ENCODE data around the gene HRCT1.

Gene HRCT1

DNA sequence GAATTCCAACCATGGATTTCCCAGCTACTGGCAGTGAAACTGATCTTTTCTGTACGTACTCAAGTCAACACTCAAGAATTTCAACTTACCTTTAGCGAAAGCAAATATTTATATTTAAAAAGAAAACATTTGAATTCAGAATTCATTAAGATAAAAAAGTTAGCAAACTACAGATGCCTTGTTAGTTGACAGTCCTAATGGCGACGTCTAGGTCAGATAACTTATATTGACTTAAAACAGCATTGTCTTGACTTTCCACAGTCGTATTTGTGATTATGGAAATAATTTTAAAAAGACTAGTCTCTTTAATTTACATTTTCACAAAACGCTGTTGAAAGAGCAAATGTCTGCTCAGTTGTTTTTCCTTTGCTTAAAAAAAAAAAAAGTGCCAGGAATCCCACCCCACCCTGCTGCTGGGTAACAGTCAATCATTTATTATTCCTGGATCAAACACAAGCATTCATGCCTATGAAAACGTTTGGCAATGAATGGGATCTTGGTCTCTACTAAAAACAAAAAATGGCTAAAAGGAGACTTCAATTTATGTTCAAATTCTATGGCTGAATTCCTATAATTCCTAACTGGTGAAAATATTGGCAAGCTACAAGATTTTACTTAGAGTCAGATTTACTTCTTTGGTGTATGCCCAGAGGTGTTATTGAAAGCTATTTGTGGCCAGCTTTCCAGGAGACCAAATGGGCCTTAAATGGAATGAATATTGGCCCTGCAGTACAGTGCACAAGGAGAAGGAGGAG, 29.9 kb downstream of the HRCT1 start:
- H3K4me1 Mint-ChIP-seq: peaks cover 8% of the 10 kb centered on the region
- H3K36me3 Mint-ChIP-seq: no peaks in the 10 kb centered on the region
- ATAC-seq (ENCODE audit: low read depth) (no peak), DNase-seq (ENCODE audit: low spot score in 2 of 2) (no peak)
- peaks cover 11% of the 10 kb centered on the region for H3K27me3 Mint-ChIP-seq
- peaks cover 4% of the 10 kb centered on the region for H3K9me3 Mint-ChIP-seq
- H3K4me3 Mint-ChIP-seq: no peak overlapping the region
- no peak overlapping the region for H3K27ac Mint-ChIP-seq

DNA sequence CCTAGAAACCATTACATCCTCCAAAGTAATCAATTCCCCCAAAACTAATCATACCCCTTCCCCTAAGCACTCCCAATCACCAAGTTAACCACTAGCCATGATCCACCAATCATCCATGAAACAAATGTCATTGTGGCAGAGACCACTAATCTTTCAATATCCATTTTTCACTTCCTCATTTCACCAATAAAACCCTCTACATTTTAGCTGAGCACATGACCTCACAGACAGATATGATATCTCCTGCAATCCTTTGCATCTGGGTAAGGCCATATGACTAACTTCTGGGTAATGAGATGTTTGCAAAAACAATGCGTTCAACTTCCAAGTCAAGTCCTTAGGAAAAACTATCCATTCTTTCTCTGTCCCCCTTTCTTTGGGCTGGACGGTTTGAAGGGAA, 31.2 kb downstream of the HRCT1 start:
- ATAC-seq (ENCODE audit: low read depth) (peak; percentile 86), DNase-seq (ENCODE audit: low spot score in 2 of 2) (no peak)
- Mint-ChIP-seq H3K4me3 (no peak overlapping the region), H3K27ac (no peak overlapping the region), H3K36me3 (no peaks in the 10 kb centered on the region), H3K9me3 (peaks cover 4% of the 10 kb centered on the region), H3K4me1 (peaks cover 8% of the 10 kb centered on the region), H3K27me3 (peaks cover 8% of the 10 kb centered on the region)

- no peaks in the 10 kb centered on the region for H3K36me3 Mint-ChIP-seq
- peaks cover 4% of the 10 kb centered on the region for H3K9me3 Mint-ChIP-seq
- no peak overlapping the region for H3K27ac Mint-ChIP-seq
- DNase-seq (ENCODE audit: low spot score in 2 of 2): no peak
- peaks cover 9% of the 10 kb centered on the region for H3K27me3 Mint-ChIP-seq
- no peak overlapping the region for H3K4me3 Mint-ChIP-seq
- ATAC-seq (ENCODE audit: low read depth): no peak
- H3K4me1 Mint-ChIP-seq: peaks cover 6% of the 10 kb centered on the region
Measured at GRCh38 chr9:35938474-35939356, 32.7 kb downstream of the HRCT1 start.

GRCh38 chr9:35939679-35940250, 33.8 kb downstream of the HRCT1 start:
- no peaks in the 10 kb centered on the region for H3K36me3 Mint-ChIP-seq
- H3K9me3 Mint-ChIP-seq: peaks cover 4% of the 10 kb centered on the region
- no peak overlapping the region for H3K4me3 Mint-ChIP-seq
- ATAC-seq (ENCODE audit: low read depth) (no peak), DNase-seq (ENCODE audit: low spot score in 2 of 2) (no peak)
- H3K27ac Mint-ChIP-seq: no peak overlapping the region
- H3K4me1 Mint-ChIP-seq: peaks cover 6% of the 10 kb centered on the region
- H3K27me3 Mint-ChIP-seq: peaks cover 8% of the 10 kb centered on the region

DNA sequence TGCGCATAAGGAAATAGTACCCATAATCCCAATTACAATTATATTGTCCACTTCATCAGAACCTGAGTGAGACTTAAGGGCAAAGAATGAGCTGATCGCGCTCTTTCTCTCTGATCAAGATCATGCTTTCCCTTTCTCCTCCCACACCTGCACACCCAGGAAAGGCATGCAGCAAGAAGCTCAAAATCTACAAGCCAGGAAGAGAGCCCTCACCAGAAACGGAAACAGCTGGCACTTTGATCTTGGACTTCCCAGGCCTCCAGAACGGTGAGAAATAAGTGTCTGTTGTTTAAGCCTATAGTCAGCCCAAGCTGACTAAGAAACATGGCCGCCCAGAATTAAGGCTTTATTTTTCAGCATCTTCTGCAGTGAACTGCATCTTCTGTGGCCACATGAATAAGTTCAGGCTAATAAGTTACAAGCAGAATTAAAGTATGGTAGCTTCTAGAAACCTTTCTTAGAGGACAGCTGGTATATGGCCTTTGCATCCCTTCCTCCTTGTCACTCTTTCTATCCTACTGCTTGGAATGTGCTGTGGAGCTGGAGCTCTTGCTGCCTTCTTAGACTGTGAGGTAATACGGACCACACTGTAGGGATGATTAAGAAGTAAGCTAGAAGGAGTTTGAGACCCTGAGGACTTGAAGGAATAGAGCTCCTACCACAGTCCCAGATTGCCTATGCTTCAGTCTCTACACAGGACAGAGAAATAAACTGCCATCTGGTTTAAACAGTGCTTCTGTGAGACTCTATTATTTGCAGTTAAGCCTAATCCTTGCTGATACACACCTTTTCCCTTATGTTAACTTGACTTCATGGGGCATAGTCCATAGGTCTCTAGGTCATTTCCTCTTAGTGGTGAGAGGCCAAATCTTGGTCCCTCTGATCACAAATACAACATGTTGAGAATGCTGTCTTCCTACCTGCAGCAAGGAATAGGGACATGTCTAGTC, 34.7 kb downstream of the HRCT1 start:
- Mint-ChIP-seq H3K9me3 (peaks cover 4% of the 10 kb centered on the region), H3K4me3 (no peak overlapping the region), H3K27ac (no peak overlapping the region), H3K36me3 (no peaks in the 10 kb centered on the region), H3K27me3 (peaks cover 9% of the 10 kb centered on the region), H3K4me1 (peaks cover 8% of the 10 kb centered on the region)
- no peak for DNase-seq (ENCODE audit: low spot score in 2 of 2)
- ATAC-seq (ENCODE audit: low read depth): peak; percentile 9

- no peak for ATAC-seq (ENCODE audit: low read depth)
- Mint-ChIP-seq H3K4me3 (no peak overlapping the region), H3K36me3 (no peaks in the 10 kb centered on the region), H3K9me3 (peaks cover 1% of the 10 kb centered on the region), H3K27ac (no peak overlapping the region), H3K27me3 (peaks cover 8% of the 10 kb centered on the region), H3K4me1 (peaks cover 6% of the 10 kb centered on the region)
- no peak for DNase-seq (ENCODE audit: low spot score in 2 of 2)
Measured at GRCh38 chr9:35942286-35942685, 36.3 kb downstream of the HRCT1 start.

- Mint-ChIP-seq H3K4me3 (no peak overlapping the region), H3K27ac (no peak overlapping the region), H3K4me1 (peaks cover 4% of the 10 kb centered on the region), H3K9me3 (no peaks in the 10 kb centered on the region), H3K36me3 (no peaks in the 10 kb centered on the region), H3K27me3 (peaks cover 11% of the 10 kb centered on the region)
- ATAC-seq (ENCODE audit: low read depth) (no peak), DNase-seq (ENCODE audit: low spot score in 2 of 2) (no peak)
Measured at GRCh38 chr9:35944173-35944572, 38.2 kb downstream of the HRCT1 start.

GRCh38 chr9:35944841-35945240, 38.8 kb downstream of the HRCT1 start:
- DNase-seq (ENCODE audit: low spot score in 2 of 2) (no peak), ATAC-seq (ENCODE audit: low read depth) (no peak)
- Mint-ChIP-seq H3K9me3 (no peaks in the 10 kb centered on the region), H3K27ac (no peak overlapping the region), H3K4me1 (peaks cover 4% of the 10 kb centered on the region), H3K4me3 (no peak overlapping the region), H3K27me3 (peaks cover 13% of the 10 kb centered on the region), H3K36me3 (no peaks in the 10 kb centered on the region)

DNA sequence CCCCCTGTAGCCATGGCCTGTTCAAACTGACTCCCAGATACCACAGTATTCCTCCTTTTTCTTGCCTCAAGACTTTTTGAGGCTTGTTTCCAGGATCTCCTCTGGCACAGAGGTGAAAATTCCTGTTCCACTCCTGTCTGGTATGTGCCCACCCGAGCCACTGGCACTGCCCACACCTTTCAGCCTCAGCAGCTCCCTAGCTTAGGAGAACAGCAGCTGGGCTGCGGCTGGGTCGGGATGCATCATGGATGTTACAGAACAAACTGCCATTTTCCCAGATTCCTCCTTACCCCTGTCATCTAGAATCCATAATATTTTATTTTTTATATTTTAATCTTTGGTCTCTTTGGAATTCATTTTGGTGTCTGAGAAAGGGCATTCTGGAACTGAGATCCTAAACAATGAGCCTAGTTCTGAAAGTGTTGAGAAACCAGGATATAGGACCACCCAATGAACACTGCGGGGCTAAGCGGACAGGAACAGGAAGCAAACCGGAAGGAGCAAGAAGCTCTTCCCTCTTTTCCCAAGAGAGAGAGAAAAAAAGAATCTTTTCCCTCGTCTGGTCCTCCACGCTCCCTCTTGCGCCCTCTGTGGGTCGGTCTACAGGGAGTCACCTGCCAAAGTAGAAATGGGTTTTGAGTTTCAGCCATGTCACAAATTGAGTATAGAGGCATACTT, 39.5 kb downstream of the HRCT1 start:
- Mint-ChIP-seq H3K36me3 (no peaks in the 10 kb centered on the region), H3K4me3 (no peak overlapping the region)

DNA sequence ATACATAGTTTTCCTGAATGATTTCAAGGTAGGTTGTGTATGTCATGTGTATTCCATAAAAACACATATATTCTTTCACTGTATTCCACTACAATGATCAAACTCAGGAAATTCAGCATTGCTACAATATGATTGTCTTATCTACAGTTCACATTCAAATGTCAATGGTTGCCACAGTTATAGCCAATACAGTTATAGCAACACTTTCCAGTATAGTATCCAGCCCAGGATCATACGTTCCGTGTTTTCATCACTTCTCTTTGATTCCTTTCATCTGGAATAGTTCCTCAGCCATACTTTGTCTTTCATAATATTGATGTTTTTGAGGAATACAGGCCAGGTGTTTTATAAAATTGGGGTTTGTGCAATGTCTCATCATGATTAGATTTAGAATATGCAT, 42.4 kb downstream of the HRCT1 start:
- no peak overlapping the region for H3K27ac Mint-ChIP-seq
- no peaks in the 10 kb centered on the region for H3K36me3 Mint-ChIP-seq
- ATAC-seq (ENCODE audit: low read depth) (no peak), DNase-seq (ENCODE audit: low spot score in 2 of 2) (no peak)
- H3K27me3 Mint-ChIP-seq: peaks cover 17% of the 10 kb centered on the region
- H3K9me3 Mint-ChIP-seq: no peaks in the 10 kb centered on the region
- H3K4me1 Mint-ChIP-seq: peaks cover 4% of the 10 kb centered on the region
- no peak overlapping the region for H3K4me3 Mint-ChIP-seq

More for the DNA sequence above, 39.5 kb downstream of the HRCT1 start:
- Mint-ChIP-seq H3K27ac (no peak overlapping the region), H3K9me3 (no peaks in the 10 kb centered on the region), H3K27me3 (peaks cover 13% of the 10 kb centered on the region), H3K4me1 (peaks cover 4% of the 10 kb centered on the region)
- ATAC-seq (ENCODE audit: low read depth) (peak; percentile 69), DNase-seq (ENCODE audit: low spot score in 2 of 2) (peak; percentile 53 to 55)

DNA sequence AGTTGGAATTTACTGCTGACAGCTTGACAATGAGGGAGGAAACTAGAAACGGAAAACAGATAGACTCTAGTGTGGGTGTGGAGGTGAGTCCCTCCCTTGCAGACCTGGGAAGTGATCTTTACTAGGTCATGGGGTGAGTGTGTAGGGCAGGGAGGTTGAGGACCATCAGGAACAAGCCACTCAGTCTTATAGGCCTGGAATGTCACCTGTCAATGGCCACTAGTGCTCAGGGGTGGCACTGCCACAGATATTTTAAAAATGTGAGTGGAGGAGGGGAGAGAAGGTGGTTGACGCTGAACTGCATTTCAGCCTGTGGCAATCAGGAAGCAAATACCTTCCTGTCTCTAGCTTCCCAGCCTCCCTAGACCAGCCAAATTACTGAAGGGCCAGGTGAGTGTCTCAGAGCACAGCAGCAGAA, 42.9 kb downstream of the HRCT1 start:
- Mint-ChIP-seq H3K27me3 (peaks cover 17% of the 10 kb centered on the region), H3K36me3 (no peaks in the 10 kb centered on the region), H3K9me3 (no peaks in the 10 kb centered on the region), H3K27ac (no peak overlapping the region), H3K4me1 (peaks cover 4% of the 10 kb centered on the region), H3K4me3 (no peak overlapping the region)
- ATAC-seq (ENCODE audit: low read depth) (no peak), DNase-seq (ENCODE audit: low spot score in 2 of 2) (no peak)

DNA sequence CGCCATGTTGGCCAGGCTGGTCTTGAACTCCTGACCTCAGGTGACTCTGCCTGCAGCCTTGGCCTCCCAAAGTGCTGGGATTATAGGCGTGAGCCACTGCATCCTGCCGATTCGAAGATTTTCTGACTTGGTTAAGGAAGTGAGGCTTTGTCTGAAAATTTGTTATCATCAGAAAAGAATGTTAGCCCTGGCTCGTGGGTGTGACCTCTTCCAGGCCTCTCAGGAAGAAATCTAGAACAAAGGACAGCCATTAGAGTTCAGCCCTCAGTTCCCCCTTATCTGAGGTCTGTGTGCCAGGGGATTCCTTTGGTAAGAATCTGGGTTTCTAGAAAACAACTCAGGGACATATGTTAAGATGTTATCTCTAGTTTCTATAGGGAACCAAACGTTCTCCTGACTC, 45.7 kb downstream of the HRCT1 start:
- H3K4me3 Mint-ChIP-seq: no peak overlapping the region
- no peak for DNase-seq (ENCODE audit: low spot score in 2 of 2)
- no peak for ATAC-seq (ENCODE audit: low read depth)
- no peaks in the 10 kb centered on the region for H3K9me3 Mint-ChIP-seq
- no peaks in the 10 kb centered on the region for H3K4me1 Mint-ChIP-seq
- H3K27me3 Mint-ChIP-seq: peaks cover 18% of the 10 kb centered on the region
- H3K27ac Mint-ChIP-seq: no peak overlapping the region
- no peaks in the 10 kb centered on the region for H3K36me3 Mint-ChIP-seq

Data from memory B cell (primary cell).